Natural killer cell (primary cell): ENCODE measurements around the gene EN2. TPM values are rescaled to one million over a fixed set of nuclear protein-coding genes. Genes with fewer than 3 reads are reported as not detected.

Experiments used
- ATAC-seq, 3 donors: fragments of 150-1000 bp in 2 of 3; fragments of 200-7000 bp in 1 of 3; cut with Tn5 transposase; 1 replicate in 1 of 3; 2 replicates in 2 of 3; pipeline ENCODE4 v1.10.0; 2021; ENCODE audit warnings: mild to moderate bottlenecking in 2 of 3, moderate library complexity in 2 of 3
- DNase-seq, 2 donors: peaks; one replicate each; pipeline versions ENCODE4 v3.0.0 to v3.0.0-alpha.2; 2013 to 2021; ENCODE audit warnings: mixed read lengths in 1 of 2
- H3K27ac ChIP-seq: one replicate; pipeline ENCODE4 v1.5.1; 2013; ENCODE audit warnings: mild to moderate bottlenecking, low read length
- H3K27me3 ChIP-seq: one replicate; pipeline ENCODE4 v1.6.1; 2013; ENCODE audit warnings: low read length; ENCODE audit not compliant: control insufficient read depth, insufficient read depth
- H3K36me3 ChIP-seq: one replicate; pipeline ENCODE4 v1.6.1; 2013; ENCODE audit warnings: low read length; ENCODE audit not compliant: control insufficient read depth, insufficient read depth
- H3K4me1 ChIP-seq: one replicate; pipeline ENCODE4 v1.6.1; 2013; ENCODE audit warnings: low read length; ENCODE audit not compliant: control insufficient read depth, insufficient read depth
- H3K4me3 ChIP-seq: one replicate; pipeline ENCODE4 v1.5.1; 2013; ENCODE audit warnings: low read length
- H3K9me3 ChIP-seq: one replicate; pipeline ENCODE4 v1.6.1; 2013; ENCODE audit warnings: low read length; ENCODE audit not compliant: control insufficient read depth, insufficient read depth
- H3K27ac Mint-ChIP-seq, 2 donors: one replicate each; pipeline ENCODE4 v1.8.0; 2022; ENCODE audit warnings: mild to moderate bottlenecking in 2 of 2, mixed read lengths in 2 of 2, moderate library complexity in 1 of 2
- H3K27me3 Mint-ChIP-seq, 2 donors: one replicate each; pipeline ENCODE4 v1.8.0; 2022; ENCODE audit warnings: low read depth in 2 of 2, mixed read lengths in 2 of 2
- H3K36me3 Mint-ChIP-seq: one replicate; pipeline ENCODE4 v1.8.0; 2022; ENCODE audit warnings: mixed read lengths
- H3K4me1 Mint-ChIP-seq, 2 donors: one replicate each; pipeline ENCODE4 v1.8.0; 2022; ENCODE audit warnings: mixed read lengths in 2 of 2
- H3K4me3 Mint-ChIP-seq: one replicate; pipeline ENCODE4 v1.8.0; 2022; ENCODE audit warnings: mild to moderate bottlenecking, moderate library complexity, mixed read lengths
- H3K9me3 Mint-ChIP-seq, 2 donors: one replicate each; pipeline ENCODE4 v1.8.0; 2022; ENCODE audit warnings: mixed read lengths in 2 of 2
- WGBS: methylation state at CpG from one replicate; pipeline ENCODE4 v1.1.7; 2013; ENCODE audit warnings: missing lambda C conversion rate; ENCODE audit not compliant: insufficient coverage; 5-methylcytosine and 5-hydroxymethylcytosine counted together
- intact Hi-C: fragments of 100-400 bp; cut with micrococcal nuclease; formaldehyde crosslinking; loops from one replicate; pipeline ENCODE4 v1.14.2; 2022
- total RNA-seq, 4 donors: library from RNA; stranded (reverse); fragments of 120-200 nt in 1 of 4; gene quantifications; one replicate each; pipeline versions ENCODE4 v1.2.3 to v1.2.4, GENCODE V29; 2013 to 2022
- TF ChIP-seq, protein P1 (sequence below): fragments of 200-600 bp; IDR thresholded peaks from one replicate; pipeline ENCODE4 v1.8.0; 2022; ENCODE audit warnings: antibody characterized with exemption

Gene EN2
- total RNA-seq, 3 donors from 2014 or later (not counting 1 experiment from before 2014, with no cell fraction given): not detected

DNA sequence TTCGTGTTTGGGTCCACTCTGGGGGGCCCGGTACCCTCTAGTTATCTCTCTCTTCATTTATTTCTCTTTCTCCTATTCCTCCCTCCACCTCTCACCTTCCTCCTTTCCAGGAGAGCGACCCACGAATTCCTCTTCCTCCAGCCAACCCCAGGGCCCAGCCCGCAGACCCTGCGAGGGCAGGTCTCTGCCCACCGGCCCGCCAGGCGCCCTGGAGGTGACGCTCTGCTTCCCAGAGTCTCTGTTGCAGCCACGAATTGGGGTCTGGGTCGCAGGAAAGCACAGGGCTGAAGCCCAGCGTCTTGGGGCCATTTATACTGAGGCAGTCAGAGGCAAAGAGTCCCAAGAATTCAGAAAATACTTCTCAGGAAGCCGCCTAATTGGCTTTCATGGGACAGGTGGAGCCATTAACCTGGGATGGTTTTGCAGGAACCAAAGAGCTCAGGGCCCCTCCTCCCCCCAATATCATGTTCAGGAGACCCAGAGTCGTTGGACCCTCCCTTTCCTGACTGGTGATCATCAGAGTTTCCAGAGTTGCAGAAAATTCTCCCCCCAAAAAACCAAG, 2.7 kb upstream of the EN2 start:
- TF ChIP-seq, protein P1, sequence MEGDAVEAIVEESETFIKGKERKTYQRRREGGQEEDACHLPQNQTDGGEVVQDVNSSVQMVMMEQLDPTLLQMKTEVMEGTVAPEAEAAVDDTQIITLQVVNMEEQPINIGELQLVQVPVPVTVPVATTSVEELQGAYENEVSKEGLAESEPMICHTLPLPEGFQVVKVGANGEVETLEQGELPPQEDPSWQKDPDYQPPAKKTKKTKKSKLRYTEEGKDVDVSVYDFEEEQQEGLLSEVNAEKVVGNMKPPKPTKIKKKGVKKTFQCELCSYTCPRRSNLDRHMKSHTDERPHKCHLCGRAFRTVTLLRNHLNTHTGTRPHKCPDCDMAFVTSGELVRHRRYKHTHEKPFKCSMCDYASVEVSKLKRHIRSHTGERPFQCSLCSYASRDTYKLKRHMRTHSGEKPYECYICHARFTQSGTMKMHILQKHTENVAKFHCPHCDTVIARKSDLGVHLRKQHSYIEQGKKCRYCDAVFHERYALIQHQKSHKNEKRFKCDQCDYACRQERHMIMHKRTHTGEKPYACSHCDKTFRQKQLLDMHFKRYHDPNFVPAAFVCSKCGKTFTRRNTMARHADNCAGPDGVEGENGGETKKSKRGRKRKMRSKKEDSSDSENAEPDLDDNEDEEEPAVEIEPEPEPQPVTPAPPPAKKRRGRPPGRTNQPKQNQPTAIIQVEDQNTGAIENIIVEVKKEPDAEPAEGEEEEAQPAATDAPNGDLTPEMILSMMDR: no peak
- Mint-ChIP-seq H3K4me3 (peak overlapping the region; percentile 67), H3K27ac (no peak overlapping the region), H3K27me3 (peaks cover 65 to 68% of the 10 kb centered on the region in 2 donors), H3K9me3 (no peaks in the 10 kb centered on the region), H3K36me3 (no peaks in the 10 kb centered on the region), H3K4me1 (peaks cover 19 to 34% of the 10 kb centered on the region in 2 donors)
- H3K27ac ChIP-seq: no peak overlapping the region
- H3K4me1 ChIP-seq: peaks cover 19% of the 10 kb centered on the region
- intact Hi-C loops: no loop called here
- no peaks in the 10 kb centered on the region for H3K36me3 ChIP-seq
- no peak overlapping the region for H3K4me3 ChIP-seq
- ATAC-seq (no peak), DNase-seq (no peak)
- WGBS: 6% methylated on average over 15 of the region's 15 CpGs
- H3K27me3 ChIP-seq: peaks cover 64% of the 10 kb centered on the region
- no peaks in the 10 kb centered on the region for H3K9me3 ChIP-seq

DNA sequence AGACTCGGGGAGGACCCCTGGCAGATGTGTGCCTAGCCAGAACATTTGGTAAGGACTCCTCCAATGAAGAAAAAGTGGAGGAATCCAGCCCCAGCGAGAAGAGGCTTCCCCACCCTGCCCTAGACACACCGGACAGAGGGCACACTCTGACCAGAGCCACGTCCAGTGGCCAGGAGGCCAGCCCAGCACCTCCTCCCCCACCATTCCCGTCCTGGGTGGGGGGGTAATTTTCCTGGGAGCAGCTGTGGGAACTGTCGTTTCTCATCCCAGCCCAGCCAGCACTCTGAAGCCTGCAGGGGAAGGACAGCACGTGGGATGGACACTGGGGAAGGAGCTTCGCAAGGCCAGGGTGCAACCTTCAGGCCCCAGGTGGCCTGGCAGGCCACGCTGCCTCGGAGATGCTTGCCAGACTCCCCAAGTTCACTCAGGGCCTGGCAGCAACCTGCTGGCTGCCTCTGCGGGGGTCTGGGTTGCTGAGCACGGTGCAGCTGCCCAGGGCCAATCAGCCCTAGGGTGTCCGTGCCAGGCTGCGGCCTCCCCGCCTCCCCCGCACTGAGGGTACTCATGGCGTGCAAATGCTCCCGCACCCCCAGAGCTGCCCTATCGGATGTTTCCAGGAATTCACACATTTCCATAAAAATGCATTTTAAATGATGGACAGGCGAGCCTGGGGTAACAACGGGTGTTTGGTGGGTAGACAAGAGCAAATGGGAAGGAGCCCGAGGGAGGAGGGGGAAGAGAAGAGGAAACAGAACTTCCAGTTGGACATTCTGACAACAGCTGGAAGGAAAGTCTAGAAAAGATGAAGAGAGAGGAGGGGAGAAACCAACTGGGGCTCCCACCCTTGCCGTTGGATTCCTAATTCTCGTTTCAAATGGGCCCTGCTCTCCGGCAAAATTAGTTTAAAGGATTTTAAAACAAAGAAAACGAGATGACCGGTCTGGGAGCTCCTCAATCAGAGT, 1.9 kb upstream of the EN2 start:
- Histone ChIP-seq H3K27ac (no peak overlapping the region), H3K36me3 (no peaks in the 10 kb centered on the region), H3K4me3 (no peak overlapping the region), H3K27me3 (peaks cover 65% of the 10 kb centered on the region), H3K4me1 (peaks cover 19% of the 10 kb centered on the region), H3K9me3 (no peaks in the 10 kb centered on the region)
- Mint-ChIP-seq H3K27ac (no peak overlapping the region), H3K27me3 (peaks cover 67 to 70% of the 10 kb centered on the region in 2 donors), H3K9me3 (no peaks in the 10 kb centered on the region), H3K4me1 (peaks cover 19 to 34% of the 10 kb centered on the region in 2 donors), H3K36me3 (no peaks in the 10 kb centered on the region), H3K4me3 (peak overlapping the region; percentile 91)
- ATAC-seq: no peak
- intact Hi-C loops: no loop called here
- WGBS: 11% methylated on average over 24 of the region's 27 CpGs
- DNase-seq: no peak
- TF ChIP-seq, protein P1: no peak

DNA sequence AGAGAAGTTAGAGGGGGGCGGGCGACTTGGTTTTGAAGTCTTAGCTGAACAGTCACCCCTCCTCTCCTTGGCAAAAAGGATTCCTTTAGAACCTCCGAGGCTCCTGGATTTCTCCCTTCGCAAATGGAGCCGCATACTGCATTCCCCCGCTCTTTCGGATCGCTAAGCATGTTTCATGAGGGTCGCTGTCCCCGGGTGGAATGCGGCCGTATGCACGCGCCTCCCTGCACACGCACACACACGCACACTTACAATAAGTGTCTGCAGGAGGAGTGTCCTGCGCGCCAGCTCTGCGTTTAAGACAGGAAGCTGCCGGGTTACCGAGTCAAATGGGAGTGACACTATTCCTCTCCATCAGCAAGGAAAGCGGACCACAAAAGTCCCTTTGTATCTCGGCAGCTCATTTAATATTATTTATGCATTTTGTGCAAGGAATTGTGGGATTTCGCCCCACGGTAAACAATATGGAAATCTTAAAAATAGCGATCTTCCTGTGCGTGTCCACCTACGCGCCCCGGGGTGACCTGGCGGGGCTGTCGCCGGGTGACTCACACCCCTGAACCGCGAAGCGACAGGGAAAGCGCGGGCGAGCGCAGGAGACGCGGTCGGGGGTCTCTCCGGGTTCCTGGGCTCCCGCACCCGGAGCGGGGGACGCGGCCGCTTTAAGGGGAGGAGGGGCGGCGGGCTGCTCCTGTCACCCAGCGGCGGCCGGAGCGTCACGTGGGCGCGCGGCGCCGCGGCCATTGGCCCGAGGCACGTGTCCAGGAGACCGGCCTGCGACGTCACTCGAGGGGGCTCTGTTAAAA, 988 bp upstream of the EN2 start:
- H3K9me3 ChIP-seq: no peaks in the 10 kb centered on the region
- peaks cover 65% of the 10 kb centered on the region for H3K27me3 ChIP-seq
- no peak overlapping the region for H3K27ac ChIP-seq
- H3K27ac Mint-ChIP-seq: no peak overlapping the region
- peak overlapping the region; percentile 91 for H3K4me3 Mint-ChIP-seq
- ATAC-seq (peak in 2 of 3 donors; percentile 53 to 64), DNase-seq (peak in 1 of 2 donors; percentile 17)
- H3K4me1 ChIP-seq: peaks cover 19% of the 10 kb centered on the region
- no peaks in the 10 kb centered on the region for H3K9me3 Mint-ChIP-seq
- H3K4me1 Mint-ChIP-seq: peaks cover 19 to 34% of the 10 kb centered on the region in 2 donors
- TF ChIP-seq, protein P1: no peak
- intact Hi-C loops: no loop called here
- WGBS: 3% methylated on average over 68 of the region's 69 CpGs
- no peaks in the 10 kb centered on the region for H3K36me3 Mint-ChIP-seq
- peak overlapping the region; percentile 41 for H3K4me3 ChIP-seq
- no peaks in the 10 kb centered on the region for H3K36me3 ChIP-seq
- H3K27me3 Mint-ChIP-seq: peaks cover 67 to 70% of the 10 kb centered on the region in 2 donors
